Mesothelial cell of epicardium (in vitro differentiated cells): Measurements from ENCODE around the gene NUDT13. TPM values are rescaled to one million over a fixed set of nuclear protein-coding genes. Genes with fewer than 3 reads are reported as not detected.
"Not testable (repeated sequence)": the region's sequence is repeated elsewhere in the genome, so short reads cannot be mapped to it uniquely, and the experiment has no call there.

Experiments used
- DNase-seq, 2 experiments: peaks; one replicate each; pipeline ENCODE4 v3.0.0; 2021; ENCODE audit warnings: low spot score in 2 of 2; ENCODE audit not compliant: unreplicated experiment in 2 of 2
- H3K27ac Mint-ChIP-seq: 2 replicates; pipeline ENCODE4 v1.8.0; 2021; ENCODE audit warnings: mixed read lengths
- H3K27me3 Mint-ChIP-seq: 2 replicates; pipeline ENCODE4 v1.8.0; 2021; ENCODE audit warnings: low read depth, mixed read lengths
- H3K36me3 Mint-ChIP-seq: 2 replicates; pipeline ENCODE4 v1.8.0; 2021; ENCODE audit warnings: mixed read lengths
- H3K4me1 Mint-ChIP-seq: 2 replicates; pipeline ENCODE4 v1.8.0; 2021; ENCODE audit warnings: mixed read lengths
- H3K4me3 Mint-ChIP-seq: 2 replicates; pipeline ENCODE4 v1.8.0; 2021; ENCODE audit warnings: mild to moderate bottlenecking, moderate library complexity, mixed read lengths
- H3K9me3 Mint-ChIP-seq: 2 replicates; pipeline ENCODE4 v1.8.0; 2021; ENCODE audit warnings: mixed read lengths
- CTCF ChIP-seq: fragments of 200-600 bp; sonication (generic); IDR thresholded peaks from one replicate; pipeline ENCODE4 v1.5.0; 2021; ENCODE audit warnings: antibody characterized with exemption; ENCODE audit not compliant: unreplicated experiment
- total RNA-seq: library from RNA; stranded (reverse); gene quantifications from 3 replicates; pipeline ENCODE4 v1.2.1, GENCODE V29; 2021

Gene NUDT13
- total RNA-seq, 1 donor from 2014 or later: 3.7 TPM

- no peaks in the 10 kb centered on the region for H3K9me3 Mint-ChIP-seq
- no peaks in the 10 kb centered on the region for H3K27me3 Mint-ChIP-seq
- no peaks in the 10 kb centered on the region for H3K4me1 Mint-ChIP-seq
Observed at GRCh38 chr10:73134727-73135126, 24.5 kb downstream of the NUDT13 start.

GRCh38 chr10:73136627-73137026, 26.4 kb downstream of the NUDT13 start:
- H3K27ac Mint-ChIP-seq: no peak overlapping the region
- TF ChIP-seq CTCF: no peak
- H3K4me1 Mint-ChIP-seq: no peaks in the 10 kb centered on the region
- DNase-seq: no peak
- peaks cover 34% of the 10 kb centered on the region for H3K36me3 Mint-ChIP-seq
- H3K9me3 Mint-ChIP-seq: no peaks in the 10 kb centered on the region
- no peaks in the 10 kb centered on the region for H3K27me3 Mint-ChIP-seq
- H3K4me3 Mint-ChIP-seq: no peak overlapping the region

More at GRCh38 chr10:73134727-73135126, 24.5 kb downstream of the NUDT13 start:
- DNase-seq: no peak
- no peak overlapping the region for H3K4me3 Mint-ChIP-seq
- peaks cover 38% of the 10 kb centered on the region for H3K36me3 Mint-ChIP-seq
- no peak overlapping the region for H3K27ac Mint-ChIP-seq
- TF ChIP-seq CTCF: no peak

- DNase-seq: no peak
- no peak for TF ChIP-seq CTCF
- Mint-ChIP-seq H3K27me3 (no peaks in the 10 kb centered on the region), H3K27ac (no peak overlapping the region), H3K4me1 (no peaks in the 10 kb centered on the region), H3K36me3 (peaks cover 37% of the 10 kb centered on the region), H3K4me3 (no peak overlapping the region), H3K9me3 (no peaks in the 10 kb centered on the region)
Observed at GRCh38 chr10:73139251-73139650, 29.0 kb downstream of the NUDT13 start.

- Mint-ChIP-seq H3K27me3 (no peaks in the 10 kb centered on the region), H3K36me3 (peaks cover 35% of the 10 kb centered on the region), H3K4me1 (no peaks in the 10 kb centered on the region), H3K4me3 (no peak overlapping the region), H3K27ac (no peak overlapping the region), H3K9me3 (no peaks in the 10 kb centered on the region)
- DNase-seq: no peak
- no peak for TF ChIP-seq CTCF
Observed at GRCh38 chr10:73141603-73142002, 31.3 kb downstream of the NUDT13 start.

GRCh38 chr10:73150633-73151413, 40.6 kb downstream of the NUDT13 start:
- DNase-seq, H3K9me3 Mint-ChIP-seq, H3K4me1 Mint-ChIP-seq, H3K27ac Mint-ChIP-seq, H3K4me3 Mint-ChIP-seq, H3K27me3 Mint-ChIP-seq: not testable (repeated sequence)
- H3K36me3 Mint-ChIP-seq: peaks cover 38% of the 10 kb centered on the region

- H3K4me3 Mint-ChIP-seq: no peak overlapping the region
- peaks cover 44% of the 10 kb centered on the region for H3K36me3 Mint-ChIP-seq
- TF ChIP-seq CTCF: no peak
- no peaks in the 10 kb centered on the region for H3K4me1 Mint-ChIP-seq
- no peak for DNase-seq
- H3K9me3 Mint-ChIP-seq: no peaks in the 10 kb centered on the region
- no peaks in the 10 kb centered on the region for H3K27me3 Mint-ChIP-seq
- H3K27ac Mint-ChIP-seq: peak overlapping the region; percentile 31
Observed at GRCh38 chr10:73152009-73152408, 41.8 kb downstream of the NUDT13 start.
